Measurements from ENCODE around the gene MBD1.

DNA sequence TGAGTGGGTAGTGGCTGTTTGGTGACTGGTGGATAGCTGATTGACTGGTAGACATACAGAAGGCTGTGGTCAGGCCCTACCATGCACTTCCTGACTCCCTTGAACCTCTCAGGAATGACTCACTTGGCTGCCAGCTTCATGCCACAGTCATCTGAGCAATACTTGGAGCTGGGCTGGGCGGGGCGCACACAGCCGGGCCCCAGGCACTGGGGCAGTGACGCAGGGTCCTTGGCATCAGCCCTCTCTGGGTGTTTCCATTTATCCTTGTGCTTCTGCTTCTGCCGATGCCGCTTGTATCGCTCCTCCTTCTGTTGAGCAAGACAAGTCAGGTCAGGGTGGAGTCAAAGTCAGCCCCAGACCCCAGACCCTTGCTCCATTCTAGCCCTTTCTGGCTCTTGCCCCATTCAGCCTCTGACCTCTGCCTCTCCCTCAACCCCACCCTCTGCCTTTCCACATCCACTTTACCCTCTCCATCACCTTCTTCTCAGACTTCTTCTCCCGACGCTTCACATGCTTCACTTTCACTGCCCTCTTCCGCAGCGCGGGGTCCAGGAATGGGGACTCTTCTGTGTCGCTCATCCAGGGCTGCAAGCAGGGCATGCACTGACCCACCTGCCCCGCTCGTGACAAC, 3.0 kb upstream of the MBD1 start:
- TF ChIP-seq, protein P1, sequence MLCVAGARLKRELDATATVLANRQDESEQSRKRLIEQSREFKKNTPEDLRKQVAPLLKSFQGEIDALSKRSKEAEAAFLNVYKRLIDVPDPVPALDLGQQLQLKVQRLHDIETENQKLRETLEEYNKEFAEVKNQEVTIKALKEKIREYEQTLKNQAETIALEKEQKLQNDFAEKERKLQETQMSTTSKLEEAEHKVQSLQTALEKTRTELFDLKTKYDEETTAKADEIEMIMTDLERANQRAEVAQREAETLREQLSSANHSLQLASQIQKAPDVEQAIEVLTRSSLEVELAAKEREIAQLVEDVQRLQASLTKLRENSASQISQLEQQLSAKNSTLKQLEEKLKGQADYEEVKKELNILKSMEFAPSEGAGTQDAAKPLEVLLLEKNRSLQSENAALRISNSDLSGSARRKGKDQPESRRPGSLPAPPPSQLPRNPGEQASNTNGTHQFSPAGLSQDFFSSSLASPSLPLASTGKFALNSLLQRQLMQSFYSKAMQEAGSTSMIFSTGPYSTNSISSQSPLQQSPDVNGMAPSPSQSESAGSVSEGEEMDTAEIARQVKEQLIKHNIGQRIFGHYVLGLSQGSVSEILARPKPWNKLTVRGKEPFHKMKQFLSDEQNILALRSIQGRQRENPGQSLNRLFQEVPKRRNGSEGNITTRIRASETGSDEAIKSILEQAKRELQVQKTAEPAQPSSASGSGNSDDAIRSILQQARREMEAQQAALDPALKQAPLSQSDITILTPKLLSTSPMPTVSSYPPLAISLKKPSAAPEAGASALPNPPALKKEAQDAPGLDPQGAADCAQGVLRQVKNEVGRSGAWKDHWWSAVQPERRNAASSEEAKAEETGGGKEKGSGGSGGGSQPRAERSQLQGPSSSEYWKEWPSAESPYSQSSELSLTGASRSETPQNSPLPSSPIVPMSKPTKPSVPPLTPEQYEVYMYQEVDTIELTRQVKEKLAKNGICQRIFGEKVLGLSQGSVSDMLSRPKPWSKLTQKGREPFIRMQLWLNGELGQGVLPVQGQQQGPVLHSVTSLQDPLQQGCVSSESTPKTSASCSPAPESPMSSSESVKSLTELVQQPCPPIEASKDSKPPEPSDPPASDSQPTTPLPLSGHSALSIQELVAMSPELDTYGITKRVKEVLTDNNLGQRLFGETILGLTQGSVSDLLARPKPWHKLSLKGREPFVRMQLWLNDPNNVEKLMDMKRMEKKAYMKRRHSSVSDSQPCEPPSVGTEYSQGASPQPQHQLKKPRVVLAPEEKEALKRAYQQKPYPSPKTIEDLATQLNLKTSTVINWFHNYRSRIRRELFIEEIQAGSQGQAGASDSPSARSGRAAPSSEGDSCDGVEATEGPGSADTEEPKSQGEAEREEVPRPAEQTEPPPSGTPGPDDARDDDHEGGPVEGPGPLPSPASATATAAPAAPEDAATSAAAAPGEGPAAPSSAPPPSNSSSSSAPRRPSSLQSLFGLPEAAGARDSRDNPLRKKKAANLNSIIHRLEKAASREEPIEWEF (IDR thresholded peaks at IDR 0.05; ENCODE audit: insufficient replicate concordance, low read depth, low read length): no peak
- TF ChIP-seq, protein P2, sequence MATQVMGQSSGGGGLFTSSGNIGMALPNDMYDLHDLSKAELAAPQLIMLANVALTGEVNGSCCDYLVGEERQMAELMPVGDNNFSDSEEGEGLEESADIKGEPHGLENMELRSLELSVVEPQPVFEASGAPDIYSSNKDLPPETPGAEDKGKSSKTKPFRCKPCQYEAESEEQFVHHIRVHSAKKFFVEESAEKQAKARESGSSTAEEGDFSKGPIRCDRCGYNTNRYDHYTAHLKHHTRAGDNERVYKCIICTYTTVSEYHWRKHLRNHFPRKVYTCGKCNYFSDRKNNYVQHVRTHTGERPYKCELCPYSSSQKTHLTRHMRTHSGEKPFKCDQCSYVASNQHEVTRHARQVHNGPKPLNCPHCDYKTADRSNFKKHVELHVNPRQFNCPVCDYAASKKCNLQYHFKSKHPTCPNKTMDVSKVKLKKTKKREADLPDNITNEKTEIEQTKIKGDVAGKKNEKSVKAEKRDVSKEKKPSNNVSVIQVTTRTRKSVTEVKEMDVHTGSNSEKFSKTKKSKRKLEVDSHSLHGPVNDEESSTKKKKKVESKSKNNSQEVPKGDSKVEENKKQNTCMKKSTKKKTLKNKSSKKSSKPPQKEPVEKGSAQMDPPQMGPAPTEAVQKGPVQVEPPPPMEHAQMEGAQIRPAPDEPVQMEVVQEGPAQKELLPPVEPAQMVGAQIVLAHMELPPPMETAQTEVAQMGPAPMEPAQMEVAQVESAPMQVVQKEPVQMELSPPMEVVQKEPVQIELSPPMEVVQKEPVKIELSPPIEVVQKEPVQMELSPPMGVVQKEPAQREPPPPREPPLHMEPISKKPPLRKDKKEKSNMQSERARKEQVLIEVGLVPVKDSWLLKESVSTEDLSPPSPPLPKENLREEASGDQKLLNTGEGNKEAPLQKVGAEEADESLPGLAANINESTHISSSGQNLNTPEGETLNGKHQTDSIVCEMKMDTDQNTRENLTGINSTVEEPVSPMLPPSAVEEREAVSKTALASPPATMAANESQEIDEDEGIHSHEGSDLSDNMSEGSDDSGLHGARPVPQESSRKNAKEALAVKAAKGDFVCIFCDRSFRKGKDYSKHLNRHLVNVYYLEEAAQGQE (IDR thresholded peaks at IDR 0.05; ENCODE audit: low read depth, low read length): no peak
- TF ChIP-seq ELK1 (IDR thresholded peaks at IDR 0.05; ENCODE audit: low read depth, low read length): no peak
- no peak for TF ChIP-seq ESRRA (IDR thresholded peaks at IDR 0.05; ENCODE audit: low read length)
- TF ChIP-seq, protein P3, sequence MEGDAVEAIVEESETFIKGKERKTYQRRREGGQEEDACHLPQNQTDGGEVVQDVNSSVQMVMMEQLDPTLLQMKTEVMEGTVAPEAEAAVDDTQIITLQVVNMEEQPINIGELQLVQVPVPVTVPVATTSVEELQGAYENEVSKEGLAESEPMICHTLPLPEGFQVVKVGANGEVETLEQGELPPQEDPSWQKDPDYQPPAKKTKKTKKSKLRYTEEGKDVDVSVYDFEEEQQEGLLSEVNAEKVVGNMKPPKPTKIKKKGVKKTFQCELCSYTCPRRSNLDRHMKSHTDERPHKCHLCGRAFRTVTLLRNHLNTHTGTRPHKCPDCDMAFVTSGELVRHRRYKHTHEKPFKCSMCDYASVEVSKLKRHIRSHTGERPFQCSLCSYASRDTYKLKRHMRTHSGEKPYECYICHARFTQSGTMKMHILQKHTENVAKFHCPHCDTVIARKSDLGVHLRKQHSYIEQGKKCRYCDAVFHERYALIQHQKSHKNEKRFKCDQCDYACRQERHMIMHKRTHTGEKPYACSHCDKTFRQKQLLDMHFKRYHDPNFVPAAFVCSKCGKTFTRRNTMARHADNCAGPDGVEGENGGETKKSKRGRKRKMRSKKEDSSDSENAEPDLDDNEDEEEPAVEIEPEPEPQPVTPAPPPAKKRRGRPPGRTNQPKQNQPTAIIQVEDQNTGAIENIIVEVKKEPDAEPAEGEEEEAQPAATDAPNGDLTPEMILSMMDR (IDR thresholded peaks at IDR 0.05 in 2 of 3, conservative IDR thresholded peaks at IDR 0.05 in 1 of 3; ENCODE audit: control insufficient read depth in 2 of 3, extremely low read depth in 1 of 3, insufficient read depth in 1 of 3, low read depth in 3 of 3, low read length in 3 of 3): no peak
- no peak for TF ChIP-seq EED (IDR thresholded peaks at IDR 0.05; ENCODE audit: low read depth)
- TF ChIP-seq ZNF207 (IDR thresholded peaks at IDR 0.05; ENCODE audit: borderline replicate concordance): no peak
- TF ChIP-seq HDAC2 (IDR thresholded peaks at IDR 0.05): no peak
- TF ChIP-seq, protein P4, sequence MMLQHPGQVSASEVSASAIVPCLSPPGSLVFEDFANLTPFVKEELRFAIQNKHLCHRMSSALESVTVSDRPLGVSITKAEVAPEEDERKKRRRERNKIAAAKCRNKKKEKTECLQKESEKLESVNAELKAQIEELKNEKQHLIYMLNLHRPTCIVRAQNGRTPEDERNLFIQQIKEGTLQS (IDR thresholded peaks at IDR 0.05; ENCODE audit: borderline replicate concordance, extremely low read depth, low read depth, low read length): no peak
- TF ChIP-seq USF1 (IDR thresholded peaks at IDR 0.05; ENCODE audit: borderline replicate concordance, extremely low read length, insufficient read depth, low read depth, low read length): no peak
- TF ChIP-seq CBFB (IDR thresholded peaks at IDR 0.05; ENCODE audit: low read depth): no peak
- TF ChIP-seq POLR2AphosphoS5 (IDR thresholded peaks at IDR 0.05; ENCODE audit: low read length): no peak
- TF ChIP-seq EZH2 (IDR thresholded peaks at IDR 0.05; ENCODE audit: borderline replicate concordance, control insufficient read depth, low read depth, low read length): no peak
- no peak for TF ChIP-seq POLR2A (IDR thresholded peaks at IDR 0.05; ENCODE audit: low read depth, low read length)

Data from GM12878 (cell line).